Activated CD4-positive, alpha-beta T cell treated with anti-CD3 and anti-CD28 coated beads for 1 hour (primary cell): ENCODE measurements around the gene PLXNB3.
"Not testable (repeated sequence)": the region's sequence is repeated elsewhere in the genome, so short reads cannot be mapped to it uniquely, and the experiment has no call there.

Experiments used
- DNase-seq: peaks from one replicate; pipeline ENCODE4 v3.0.0-alpha.2; 2020

Gene PLXNB3

DNA sequence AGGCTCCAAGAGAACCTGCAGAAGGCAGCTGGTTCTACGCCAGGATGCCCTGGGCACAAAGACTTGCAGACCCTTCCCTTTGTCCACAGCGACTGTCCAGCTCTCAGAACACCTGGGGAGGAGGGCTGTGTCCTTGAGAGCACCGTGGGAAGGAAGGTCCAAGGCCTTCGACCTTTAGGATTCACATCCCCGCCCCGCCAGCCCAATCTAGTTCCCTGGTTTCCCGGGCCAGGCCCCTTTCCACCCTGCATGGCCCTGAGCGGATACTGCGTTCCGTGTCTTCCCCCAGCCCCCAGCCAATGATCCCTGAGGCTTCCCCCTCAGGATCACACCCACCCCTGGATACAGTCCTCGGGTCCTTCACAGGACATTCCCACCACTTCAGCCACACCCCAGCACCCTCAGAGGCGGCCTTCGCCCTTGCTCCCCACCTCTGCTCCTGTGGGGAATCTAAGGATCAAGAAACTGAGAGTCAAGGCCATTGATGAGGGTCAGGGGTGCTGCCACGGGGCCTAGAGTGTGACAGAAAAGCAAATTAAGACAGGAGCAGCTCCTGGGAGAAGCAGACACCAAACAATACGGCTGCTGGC lies 30.3 kb upstream of the PLXNB3 start:
- DNase-seq: no peak

DNA sequence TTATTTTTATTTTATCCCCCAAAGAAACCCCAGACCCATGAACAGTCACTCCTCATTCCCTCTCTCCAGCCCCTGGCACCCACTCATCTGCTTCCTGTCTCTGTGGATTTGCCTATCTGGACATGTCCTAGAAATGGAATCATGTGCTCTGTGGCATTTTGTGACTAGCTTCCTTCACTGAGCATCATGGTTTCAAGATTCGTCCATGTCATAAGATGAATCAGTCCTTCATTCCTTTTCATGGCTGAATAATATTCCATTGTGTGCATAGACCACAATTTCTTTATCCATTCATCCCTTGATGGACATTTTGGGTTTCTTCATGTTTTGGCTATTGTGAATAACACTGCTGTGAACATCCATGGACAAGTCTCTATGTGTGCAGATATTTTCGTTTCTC lies 29.2 kb upstream of the PLXNB3 start:
- no peak for DNase-seq

DNA sequence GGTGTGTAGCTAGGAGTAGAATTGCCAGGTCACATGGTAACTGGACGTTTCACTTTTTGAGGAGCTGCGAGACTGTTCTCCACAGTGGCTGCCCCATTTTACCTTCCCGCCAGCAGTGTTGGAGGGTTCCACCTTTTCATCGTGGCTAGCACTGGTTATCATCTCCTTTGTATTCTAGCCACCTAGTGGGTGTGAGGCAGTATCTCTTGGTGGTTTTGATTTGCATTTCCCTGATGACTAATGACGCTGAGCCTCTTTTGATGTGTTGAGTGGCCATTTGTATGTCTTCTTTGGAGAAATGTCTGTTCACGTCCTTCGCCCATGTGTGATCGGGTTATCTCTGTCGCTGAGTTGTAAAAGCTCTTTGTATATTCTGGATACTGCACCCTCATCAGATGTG lies 28.8 kb upstream of the PLXNB3 start:
- no peak for DNase-seq

GRCh38 chrX:153736071-153736820 lies 27.8 kb upstream of the PLXNB3 start:
- DNase-seq: no peak

DNA sequence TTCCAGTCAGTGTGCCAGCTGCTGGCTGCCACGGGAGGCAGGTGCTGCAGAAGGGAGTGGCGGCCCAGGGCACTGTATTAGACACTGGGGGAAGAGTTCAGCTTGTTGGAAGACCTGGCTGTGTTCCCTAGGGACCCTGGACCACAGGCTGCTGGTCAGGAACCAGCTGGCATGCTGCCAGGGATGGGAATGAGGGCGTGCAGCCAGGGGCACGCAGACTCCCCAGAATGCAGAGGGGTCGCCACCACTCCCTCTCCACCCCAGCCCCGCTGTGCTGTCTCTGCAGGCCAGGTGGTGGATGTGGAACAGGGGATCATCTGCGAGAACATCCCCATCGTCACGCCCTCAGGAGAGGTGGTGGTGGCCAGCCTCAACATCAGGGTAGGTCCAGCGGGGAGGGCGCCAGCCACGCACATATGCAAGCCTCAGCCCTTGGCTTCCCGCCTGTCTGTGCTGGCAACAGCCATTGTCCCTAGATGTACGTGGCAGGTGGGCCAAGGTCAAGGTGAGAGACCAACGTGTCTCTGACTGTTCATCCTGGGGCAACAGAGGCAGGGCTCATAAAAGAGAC lies 27.1 kb upstream of the PLXNB3 start:
- DNase-seq: no peak

DNA sequence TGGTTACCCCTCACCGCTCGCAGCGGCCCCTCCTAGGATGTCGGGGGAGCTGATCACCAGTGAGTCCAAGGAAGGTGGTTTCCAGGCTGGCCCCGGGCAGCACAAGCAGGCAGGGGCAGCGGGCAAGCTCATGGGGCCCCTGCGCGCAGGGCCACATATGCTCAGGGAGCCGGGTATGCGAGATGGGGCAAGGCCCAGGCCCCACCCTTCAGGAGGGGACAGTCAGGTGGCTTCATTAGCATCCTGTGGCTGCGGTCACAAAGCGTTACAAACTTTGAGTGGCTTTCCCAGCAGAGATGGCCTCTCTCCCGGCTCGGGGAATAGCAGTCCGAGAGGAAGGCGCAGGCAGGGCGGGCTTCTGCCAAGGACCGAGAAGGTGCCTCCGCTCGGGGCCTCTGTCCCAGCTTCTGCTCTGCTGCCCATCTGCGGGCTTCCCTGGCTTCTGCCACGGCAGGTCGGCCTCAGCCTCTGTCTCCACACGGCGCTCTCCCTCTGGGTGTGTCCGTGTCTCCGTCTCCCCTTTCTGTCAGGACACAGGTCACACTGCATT lies 25.9 kb upstream of the PLXNB3 start:
- no peak for DNase-seq

- DNase-seq: no peak
Measured at GRCh38 chrX:153739754-153740486, 24.1 kb upstream of the PLXNB3 start.

DNA sequence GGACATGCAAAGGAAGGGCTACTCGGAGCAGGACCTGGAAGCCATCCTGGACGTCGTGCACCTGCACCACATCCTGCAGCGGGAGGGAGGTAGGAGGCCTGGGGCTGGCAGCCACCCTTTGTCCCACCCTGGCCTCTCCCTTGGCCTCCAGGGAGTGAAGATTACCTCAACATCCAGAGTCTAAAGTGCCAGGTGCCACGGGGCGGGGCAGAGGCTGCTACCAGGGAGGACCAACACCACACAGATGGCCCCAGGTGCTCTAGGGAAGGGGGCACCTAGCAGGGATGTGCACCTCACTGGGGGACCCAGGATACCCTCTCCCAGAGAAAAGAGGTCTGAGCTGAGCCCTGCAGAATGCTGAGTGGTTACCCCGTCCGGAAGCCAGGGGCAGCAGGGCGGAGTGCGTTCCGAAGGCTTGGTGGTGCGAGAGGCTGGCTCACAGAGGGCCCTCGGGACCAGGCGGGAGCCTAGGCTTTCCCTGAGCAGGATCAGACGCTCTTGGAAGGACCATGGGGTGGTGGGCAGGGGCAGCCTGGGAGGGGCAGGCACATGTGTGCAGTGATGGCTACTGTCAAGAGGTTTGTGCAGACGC lies 23.3 kb upstream of the PLXNB3 start:
- DNase-seq: no peak

GRCh38 chrX:153741446-153741845 lies 22.6 kb upstream of the PLXNB3 start:
- DNase-seq: no peak

- not testable (repeated sequence) for DNase-seq
Measured at GRCh38 chrX:153742111-153742510, 21.9 kb upstream of the PLXNB3 start.

DNA sequence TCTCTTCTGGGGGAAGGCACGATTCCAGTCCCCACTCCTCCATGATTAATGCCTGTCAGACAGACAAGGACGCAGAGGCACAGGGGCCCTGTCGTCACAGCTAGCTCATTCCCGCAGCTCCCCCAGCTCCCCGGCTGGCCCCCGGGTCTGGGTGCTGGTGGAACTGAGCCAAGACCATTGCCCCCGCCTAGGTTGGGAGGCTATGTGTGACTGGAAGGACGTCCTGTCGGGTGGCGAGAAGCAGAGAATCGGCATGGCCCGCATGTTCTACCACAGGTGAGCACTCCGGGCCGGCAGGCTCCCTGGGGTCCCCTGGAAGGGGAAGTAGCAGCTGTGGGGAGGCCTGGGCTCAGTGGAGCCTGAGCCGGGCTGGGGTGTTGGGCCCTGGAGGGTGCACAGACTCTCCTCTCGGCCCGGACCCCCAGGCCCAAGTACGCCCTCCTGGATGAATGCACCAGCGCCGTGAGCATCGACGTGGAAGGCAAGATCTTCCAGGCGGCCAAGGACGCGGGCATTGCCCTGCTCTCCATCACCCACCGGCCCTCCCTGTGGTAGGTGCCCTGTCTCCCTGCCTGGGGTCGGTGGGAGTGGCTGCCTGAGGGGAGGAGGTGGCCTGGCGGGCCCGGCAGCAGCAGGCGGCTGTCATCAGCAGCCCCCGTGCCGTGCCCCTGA lies 21.1 kb upstream of the PLXNB3 start:
- not testable (repeated sequence) for DNase-seq

GRCh38 chrX:153743468-153744209 lies 20.4 kb upstream of the PLXNB3 start:
- not testable (repeated sequence) for DNase-seq

DNA sequence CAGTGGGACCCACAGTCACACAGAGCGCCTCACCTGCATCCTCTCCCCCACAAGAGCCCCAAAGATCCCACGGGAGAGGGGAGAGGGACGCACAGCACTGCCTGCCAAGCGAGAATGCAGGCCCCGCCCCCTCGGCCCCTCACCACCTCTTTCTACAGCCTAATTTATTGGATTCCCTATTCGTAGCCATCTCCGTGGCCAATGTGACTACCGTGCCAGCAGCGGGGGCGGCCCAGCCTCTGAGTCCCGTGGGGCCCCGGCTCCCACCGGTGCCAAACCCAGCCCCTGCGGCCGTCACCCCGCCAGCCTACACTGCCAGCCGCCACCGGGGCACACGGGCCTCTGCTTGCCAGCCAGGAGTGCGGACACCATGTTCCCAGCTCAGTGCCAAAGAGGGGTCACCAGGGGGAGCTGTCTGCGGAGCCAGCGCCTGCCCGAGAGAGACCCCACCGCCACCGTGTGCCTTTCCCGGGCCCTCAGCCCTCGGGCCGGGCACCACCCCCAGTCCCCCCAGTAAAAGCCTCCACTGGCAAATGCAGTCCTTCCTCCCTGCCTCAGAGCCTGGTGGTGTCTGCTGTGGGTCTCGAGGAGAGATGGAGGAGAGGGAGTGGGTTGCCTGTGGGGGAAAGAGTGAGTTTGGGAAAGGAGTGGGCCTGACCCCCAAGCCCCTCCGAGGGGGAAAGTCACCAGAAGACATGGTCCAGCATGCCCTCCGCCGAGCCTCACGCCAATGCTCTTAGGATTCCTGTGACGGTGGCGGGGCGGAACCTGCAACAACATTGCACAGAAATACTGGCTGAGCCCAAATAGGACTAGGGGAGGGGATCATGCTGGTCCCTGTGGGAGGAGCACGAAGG lies 19.6 kb upstream of the PLXNB3 start:
- DNase-seq: no peak

DNA sequence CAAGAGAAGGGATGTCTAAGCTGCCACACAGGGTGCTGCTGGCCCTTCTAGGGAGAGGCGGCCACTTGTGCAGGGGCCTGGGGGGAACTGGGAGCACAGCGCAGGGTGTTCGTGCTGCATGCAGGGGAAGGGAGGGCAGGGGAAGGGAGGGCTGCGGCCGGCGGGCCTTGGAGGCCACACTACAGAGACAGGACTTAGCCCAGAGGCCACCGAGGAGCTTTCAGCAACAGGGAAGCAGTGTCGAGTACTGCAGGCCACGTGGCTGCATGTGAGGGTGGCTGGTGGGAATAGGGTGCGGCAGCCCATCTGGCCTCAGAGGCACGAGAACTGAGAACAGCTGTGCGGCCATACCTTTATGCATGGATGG lies 19.0 kb upstream of the PLXNB3 start:
- not testable (repeated sequence) for DNase-seq

- DNase-seq: no peak
Measured at GRCh38 chrX:153746359-153746758, 17.7 kb upstream of the PLXNB3 start.

GRCh38 chrX:153746991-153747390 lies 17.1 kb upstream of the PLXNB3 start:
- not testable (repeated sequence) for DNase-seq

- not testable (repeated sequence) for DNase-seq
Measured at GRCh38 chrX:153749017-153749416, 15.0 kb upstream of the PLXNB3 start.

GRCh38 chrX:153750127-153750774 lies 13.8 kb upstream of the PLXNB3 start:
- DNase-seq: no peak

GRCh38 chrX:153755136-153755535 lies 8.9 kb upstream of the PLXNB3 start:
- no peak for DNase-seq

DNA sequence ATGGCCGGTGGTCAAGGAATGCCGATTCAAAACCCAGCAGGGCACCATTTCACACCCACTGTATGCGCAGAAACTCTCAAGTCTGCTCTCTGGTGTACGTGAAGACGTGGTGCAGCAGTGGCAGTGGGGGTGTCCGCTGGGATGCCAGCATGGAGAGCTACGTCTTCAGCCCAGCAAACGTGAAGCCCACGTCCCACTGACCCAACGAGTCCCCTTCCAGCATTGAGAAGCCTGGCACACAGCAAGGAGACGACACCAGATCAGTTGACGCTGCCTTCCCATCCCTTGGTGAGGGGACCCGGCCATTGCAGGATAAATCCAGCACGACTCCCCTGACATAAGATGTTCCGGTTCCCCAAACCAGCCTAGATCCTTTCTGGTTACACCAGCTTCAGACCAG lies 2.2 kb upstream of the PLXNB3 start:
- no peak for DNase-seq
